ENCODE measurements around the gene AFF3.

DNA sequence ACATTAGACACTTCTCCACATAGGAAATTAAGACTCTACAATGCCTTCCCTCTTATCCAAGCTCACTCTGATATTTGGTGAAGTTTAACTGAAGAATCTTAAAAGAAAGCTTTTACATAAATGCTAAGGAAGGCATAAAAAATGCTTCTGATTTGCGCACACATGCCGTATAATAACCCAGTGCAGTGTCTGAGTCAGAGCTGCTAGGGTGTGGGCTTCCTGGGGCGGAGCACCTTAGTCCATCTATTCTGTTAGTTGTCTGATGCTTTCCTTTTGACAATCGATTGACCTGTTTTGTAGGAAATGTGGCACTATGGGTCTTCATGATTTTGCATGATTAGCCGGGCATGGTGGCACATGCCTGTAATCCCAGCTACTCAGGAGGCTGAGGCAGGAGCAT, 231.5 kb downstream of the AFF3 start:
- TF ChIP-seq, protein P1, sequence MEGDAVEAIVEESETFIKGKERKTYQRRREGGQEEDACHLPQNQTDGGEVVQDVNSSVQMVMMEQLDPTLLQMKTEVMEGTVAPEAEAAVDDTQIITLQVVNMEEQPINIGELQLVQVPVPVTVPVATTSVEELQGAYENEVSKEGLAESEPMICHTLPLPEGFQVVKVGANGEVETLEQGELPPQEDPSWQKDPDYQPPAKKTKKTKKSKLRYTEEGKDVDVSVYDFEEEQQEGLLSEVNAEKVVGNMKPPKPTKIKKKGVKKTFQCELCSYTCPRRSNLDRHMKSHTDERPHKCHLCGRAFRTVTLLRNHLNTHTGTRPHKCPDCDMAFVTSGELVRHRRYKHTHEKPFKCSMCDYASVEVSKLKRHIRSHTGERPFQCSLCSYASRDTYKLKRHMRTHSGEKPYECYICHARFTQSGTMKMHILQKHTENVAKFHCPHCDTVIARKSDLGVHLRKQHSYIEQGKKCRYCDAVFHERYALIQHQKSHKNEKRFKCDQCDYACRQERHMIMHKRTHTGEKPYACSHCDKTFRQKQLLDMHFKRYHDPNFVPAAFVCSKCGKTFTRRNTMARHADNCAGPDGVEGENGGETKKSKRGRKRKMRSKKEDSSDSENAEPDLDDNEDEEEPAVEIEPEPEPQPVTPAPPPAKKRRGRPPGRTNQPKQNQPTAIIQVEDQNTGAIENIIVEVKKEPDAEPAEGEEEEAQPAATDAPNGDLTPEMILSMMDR (conservative IDR thresholded peaks at IDR 0.05 in 1 of 2, IDR thresholded peaks at IDR 0.05 in 1 of 2; ENCODE audit: low read depth in 1 of 2, low read length in 2 of 2) = no peak
- no peak for TF ChIP-seq EZH2 (IDR thresholded peaks at IDR 0.05; ENCODE audit: low read length, missing control alignments)

Measured in fibroblast of lung (primary cell).